ENCODE results near the gene FBXO46. TPM values are rescaled to one million over a fixed set of nuclear protein-coding genes. Genes with fewer than 3 reads are reported as not detected.

FBXO46 gene
- total RNA-seq, 4 donors from 2014 or later = 13.7 to 22.3 (median 17.4) TPM

DNA sequence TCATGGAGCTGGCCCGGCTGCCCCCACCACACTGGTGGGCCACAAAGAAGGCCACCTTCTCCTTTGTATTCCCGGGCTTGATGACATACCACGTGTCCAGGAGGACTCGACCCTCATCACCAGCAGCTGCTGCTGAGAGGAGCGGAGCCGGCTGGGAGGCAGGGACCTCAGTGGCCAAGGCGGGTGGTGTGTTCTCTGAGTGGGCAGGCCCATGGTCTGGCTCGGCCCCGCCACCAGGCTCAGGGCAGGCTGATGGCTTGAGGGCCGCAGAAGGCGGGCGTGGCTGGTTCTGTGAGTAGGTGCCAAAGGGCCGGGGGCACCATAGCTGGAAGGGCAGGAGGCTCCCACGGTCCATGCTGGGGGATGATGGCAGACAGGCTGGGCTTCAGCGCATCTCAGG, 17.6 kb downstream of the FBXO46 start:
- H3K27ac ChIP-seq = no peak overlapping the region
- intact Hi-C loops (cut with DNase I) = loop anchor here (10.0 kb wide), 1 partner anchor 52 kb away; the partner anchor contains the start of gene SIX5
- WGBS, 2 donors = 92 to 94% methylated on average over 6 to 11 of the region's 15 CpGs
- TF ChIP-seq CTCF (IDR thresholded peaks at IDR 0.05) (no peak), POLR2A (IDR thresholded peaks at IDR 0.05) (no peak)
- H3K4me1 ChIP-seq = peaks cover 13 to 15% of the 10 kb centered on the region in 2 donors
- H3K27me3 ChIP-seq = no peaks in the 10 kb centered on the region
- no peak for DNase-seq
- peaks cover 12 to 17% of the 10 kb centered on the region in 2 donors for H3K36me3 ChIP-seq
- H3K9me3 ChIP-seq = no peaks in the 10 kb centered on the region
- no peak overlapping the region for H3K4me3 ChIP-seq (replicated peaks in 1 of 3)

GRCh38 chr19:45712699-45713067, 18.0 kb downstream of the FBXO46 start:
- no peak for TF ChIP-seq CTCF (IDR thresholded peaks at IDR 0.05)
- TF ChIP-seq POLR2A (IDR thresholded peaks at IDR 0.05) = no peak
- peaks cover 8 to 12% of the 10 kb centered on the region in 2 donors for H3K4me1 ChIP-seq
- no peak overlapping the region for H3K27ac ChIP-seq
- H3K36me3 ChIP-seq = peaks cover 12 to 17% of the 10 kb centered on the region in 2 donors
- no peaks in the 10 kb centered on the region for H3K27me3 ChIP-seq
- intact Hi-C loops (cut with DNase I) = loop anchor here (10.0 kb wide), 1 partner anchor 52 kb away; the partner anchor contains the start of gene SIX5
- DNase-seq = no peak
- WGBS, 2 donors = 90 to 98% methylated on average over 8 to 19 of the region's 25 CpGs
- no peak overlapping the region for H3K4me3 ChIP-seq (replicated peaks in 1 of 3)
- no peaks in the 10 kb centered on the region for H3K9me3 ChIP-seq

DNA sequence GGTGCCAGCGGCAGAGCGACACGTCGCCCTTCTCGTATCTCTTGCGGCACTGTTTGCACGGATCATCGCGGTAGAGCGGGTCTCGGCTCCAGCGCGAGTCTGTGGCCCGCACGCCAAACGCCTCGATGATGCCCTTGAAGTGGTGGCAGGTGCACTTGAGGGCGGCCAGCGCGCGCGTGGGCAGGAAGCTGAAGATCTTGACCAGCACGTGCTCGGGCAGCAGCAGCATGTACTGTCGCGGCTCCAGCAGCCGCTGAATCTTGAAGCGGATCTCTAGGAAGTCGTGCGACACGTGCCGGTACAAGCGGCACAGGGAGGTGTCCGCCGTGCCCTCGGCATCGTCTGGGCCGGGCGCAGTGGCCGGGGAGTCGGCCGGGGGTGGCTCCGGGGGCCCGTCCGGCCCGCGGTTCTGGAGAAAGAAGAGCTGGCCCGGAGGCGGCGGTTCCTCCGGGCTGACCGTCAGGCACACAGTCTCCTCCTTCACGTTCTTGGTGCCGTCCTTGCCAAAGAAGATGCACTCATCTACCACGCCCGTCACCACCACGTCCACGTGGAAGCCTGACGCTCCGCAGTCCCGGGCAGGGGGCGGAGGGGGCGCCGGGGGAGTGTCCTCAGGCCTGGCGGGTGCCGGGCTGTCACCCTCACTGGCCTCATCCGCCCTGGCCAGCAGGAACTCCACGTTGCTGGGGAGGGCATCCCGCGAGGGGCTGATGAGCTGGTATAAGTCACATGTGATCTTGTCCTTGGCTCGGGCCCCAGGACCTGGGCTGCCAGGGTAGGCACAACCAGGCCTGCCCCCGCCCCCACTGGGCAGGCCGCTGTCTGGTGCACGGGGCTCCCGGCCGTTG, 18.6 kb downstream of the FBXO46 start:
- intact Hi-C loops (cut with DNase I) = loop anchor here (10.0 kb wide), 1 partner anchor 53 kb away; the partner anchor contains the start of gene SIX5
- Histone ChIP-seq H3K36me3 (peaks cover 12 to 17% of the 10 kb centered on the region in 2 donors), H3K27ac (no peak overlapping the region), H3K4me1 (peaks cover 8 to 15% of the 10 kb centered on the region in 2 donors), H3K9me3 (no peaks in the 10 kb centered on the region), H3K27me3 (no peaks in the 10 kb centered on the region), H3K4me3 (replicated peaks in 1 of 3) (no peak overlapping the region)
- DNase-seq = no peak
- 95 to 96% methylated on average over 36 to 48 of the region's 76 CpGs for WGBS, 2 donors
- TF ChIP-seq POLR2A (IDR thresholded peaks at IDR 0.05) = no peak
- TF ChIP-seq CTCF (IDR thresholded peaks at IDR 0.05) = no peak

- Histone ChIP-seq H3K4me1 (peaks cover 5 to 11% of the 10 kb centered on the region in 2 donors), H3K9me3 (no peaks in the 10 kb centered on the region), H3K27ac (no peak overlapping the region), H3K36me3 (peaks cover 12 to 17% of the 10 kb centered on the region in 2 donors), H3K4me3 (replicated peaks in 1 of 3) (no peak overlapping the region), H3K27me3 (no peaks in the 10 kb centered on the region)
- DNase-seq = no peak
- intact Hi-C loops (cut with DNase I) = loop anchor here (10.0 kb wide), 1 partner anchor 54 kb away; the partner anchor contains the start of gene SIX5
- TF ChIP-seq CTCF (IDR thresholded peaks at IDR 0.05) (no peak), POLR2A (IDR thresholded peaks at IDR 0.05) (no peak)
- WGBS, 2 donors = 75 to 79% methylated on average over 10 of the region's 10 CpGs
These were observed 20.2 kb downstream of the FBXO46 start for GRCh38 chr19:45710356-45711130.

All from thyroid gland (tissue), 4 donors.